ENCODE results near the gene IFI27L2.

DNA sequence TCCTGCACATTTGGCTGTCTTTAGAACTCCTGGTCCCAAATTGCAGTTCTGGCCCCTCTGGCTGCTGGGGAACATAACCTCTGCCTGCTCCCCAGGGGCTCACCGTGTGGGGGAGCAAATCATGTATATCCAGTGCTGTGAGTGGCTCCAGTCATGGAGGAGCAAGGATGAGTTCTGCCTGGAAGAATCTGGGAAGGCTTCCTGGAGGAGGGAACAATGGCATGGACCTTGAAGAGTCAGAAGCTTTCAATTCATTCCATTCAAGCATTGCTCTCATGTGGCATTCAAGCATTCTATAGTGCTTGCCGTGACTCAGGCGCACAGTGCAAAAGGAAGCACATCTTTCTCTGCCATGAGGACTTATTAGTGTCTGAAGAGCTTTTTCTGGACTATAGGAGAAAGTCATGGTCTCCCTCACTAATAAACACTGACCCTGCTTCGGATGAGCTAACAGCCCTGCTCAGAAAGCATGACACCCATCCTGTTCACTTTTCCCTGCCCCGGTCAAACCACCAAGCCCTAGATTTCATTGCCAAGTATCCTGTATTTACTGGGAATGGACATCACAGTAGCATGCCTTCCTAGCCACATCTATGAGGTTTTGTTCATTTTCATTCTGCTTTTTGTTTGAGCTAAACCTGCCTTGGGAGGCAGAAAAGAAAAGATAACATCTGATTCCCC, 15.4 kb downstream of the IFI27L2 start:
- TF ChIP-seq, protein P1, sequence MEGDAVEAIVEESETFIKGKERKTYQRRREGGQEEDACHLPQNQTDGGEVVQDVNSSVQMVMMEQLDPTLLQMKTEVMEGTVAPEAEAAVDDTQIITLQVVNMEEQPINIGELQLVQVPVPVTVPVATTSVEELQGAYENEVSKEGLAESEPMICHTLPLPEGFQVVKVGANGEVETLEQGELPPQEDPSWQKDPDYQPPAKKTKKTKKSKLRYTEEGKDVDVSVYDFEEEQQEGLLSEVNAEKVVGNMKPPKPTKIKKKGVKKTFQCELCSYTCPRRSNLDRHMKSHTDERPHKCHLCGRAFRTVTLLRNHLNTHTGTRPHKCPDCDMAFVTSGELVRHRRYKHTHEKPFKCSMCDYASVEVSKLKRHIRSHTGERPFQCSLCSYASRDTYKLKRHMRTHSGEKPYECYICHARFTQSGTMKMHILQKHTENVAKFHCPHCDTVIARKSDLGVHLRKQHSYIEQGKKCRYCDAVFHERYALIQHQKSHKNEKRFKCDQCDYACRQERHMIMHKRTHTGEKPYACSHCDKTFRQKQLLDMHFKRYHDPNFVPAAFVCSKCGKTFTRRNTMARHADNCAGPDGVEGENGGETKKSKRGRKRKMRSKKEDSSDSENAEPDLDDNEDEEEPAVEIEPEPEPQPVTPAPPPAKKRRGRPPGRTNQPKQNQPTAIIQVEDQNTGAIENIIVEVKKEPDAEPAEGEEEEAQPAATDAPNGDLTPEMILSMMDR (IDR thresholded peaks at IDR 0.05; ENCODE audit: insufficient read depth, low read depth, low read length): no peak
- no peak for TF ChIP-seq EZH2 (IDR thresholded peaks at IDR 0.05; ENCODE audit: insufficient read depth, low read length)
